ENCODE measurements around the gene GSK3A.
A peak's percentile ranks its signal among the peaks of the same experiment; 100 is the strongest.

Gene GSK3A

DNA sequence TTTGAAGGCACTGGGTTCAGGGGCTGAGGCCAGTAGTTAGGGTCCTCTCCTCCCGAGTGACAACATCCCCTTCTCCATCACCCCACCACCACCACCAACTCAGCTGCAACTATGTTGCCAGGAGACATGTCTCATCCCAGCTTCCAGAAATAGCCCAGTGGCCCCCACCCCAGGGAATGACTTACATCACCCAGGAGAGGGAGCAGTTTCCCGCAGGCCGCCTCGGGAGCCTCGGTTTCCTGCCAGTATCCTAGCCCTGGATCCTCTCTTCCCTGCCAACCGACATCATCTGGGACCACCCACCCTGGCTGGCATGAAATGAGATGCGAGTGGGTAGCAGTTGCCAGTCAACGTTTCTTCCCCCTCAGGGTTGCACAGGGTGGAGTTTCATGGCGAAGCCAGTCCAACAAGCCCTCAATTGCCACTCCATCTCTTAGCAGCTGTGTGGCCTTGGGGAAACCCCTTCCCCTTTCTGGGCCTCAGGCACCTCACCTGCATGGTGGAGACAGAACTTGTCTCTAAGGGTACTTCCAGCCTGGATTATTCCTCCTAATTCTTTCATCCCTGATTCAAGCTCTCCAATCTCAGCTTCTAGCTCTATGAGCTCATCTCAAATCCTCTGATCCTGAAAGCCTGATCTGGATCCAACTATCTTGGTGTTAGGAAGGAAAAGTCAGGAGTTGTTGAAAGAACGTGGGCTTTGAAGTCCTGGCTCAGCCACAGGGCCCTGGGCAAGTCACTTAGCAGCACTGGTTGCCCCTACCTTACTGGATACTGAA lies 3.9 kb upstream of the GSK3A start:
- Histone ChIP-seq H3K4me2 (ENCODE audit: low read depth, low read length, poor library complexity, severe bottlenecking) (no peak overlapping the region), H3K9ac (ENCODE audit: low read depth, low read length, poor library complexity, severe bottlenecking) (no peak overlapping the region), H3K36me3 (ENCODE audit: insufficient read depth, low read length) (no peaks in the 10 kb centered on the region), H3F3A (ENCODE audit: low read depth) (no peaks in the 10 kb centered on the region), H3K4me3 (ENCODE audit: low read length, poor library complexity, severe bottlenecking) (no peak overlapping the region), H3K4me1 (ENCODE audit: insufficient read depth, low read length, poor library complexity, severe bottlenecking) (peaks cover 12% of the 10 kb centered on the region), H3K79me2 (ENCODE audit: insufficient read depth, low read length) (peaks cover 19% of the 10 kb centered on the region), H3K9me3 (ENCODE audit: insufficient read depth, low read depth, low read length) (no peaks in the 10 kb centered on the region), H2AFZ (ENCODE audit: low read length) (no peak overlapping the region), H3K27me3 (ENCODE audit: insufficient read depth, low read length, poor library complexity, severe bottlenecking) (no peaks in the 10 kb centered on the region), H4K20me1 (ENCODE audit: insufficient read depth, low read length, poor library complexity, severe bottlenecking) (no peaks in the 10 kb centered on the region), H3K9me2 (replicated peaks; ENCODE audit: low read depth, low read length) (no peaks in the 10 kb centered on the region)
- TF ChIP-seq, protein P1, sequence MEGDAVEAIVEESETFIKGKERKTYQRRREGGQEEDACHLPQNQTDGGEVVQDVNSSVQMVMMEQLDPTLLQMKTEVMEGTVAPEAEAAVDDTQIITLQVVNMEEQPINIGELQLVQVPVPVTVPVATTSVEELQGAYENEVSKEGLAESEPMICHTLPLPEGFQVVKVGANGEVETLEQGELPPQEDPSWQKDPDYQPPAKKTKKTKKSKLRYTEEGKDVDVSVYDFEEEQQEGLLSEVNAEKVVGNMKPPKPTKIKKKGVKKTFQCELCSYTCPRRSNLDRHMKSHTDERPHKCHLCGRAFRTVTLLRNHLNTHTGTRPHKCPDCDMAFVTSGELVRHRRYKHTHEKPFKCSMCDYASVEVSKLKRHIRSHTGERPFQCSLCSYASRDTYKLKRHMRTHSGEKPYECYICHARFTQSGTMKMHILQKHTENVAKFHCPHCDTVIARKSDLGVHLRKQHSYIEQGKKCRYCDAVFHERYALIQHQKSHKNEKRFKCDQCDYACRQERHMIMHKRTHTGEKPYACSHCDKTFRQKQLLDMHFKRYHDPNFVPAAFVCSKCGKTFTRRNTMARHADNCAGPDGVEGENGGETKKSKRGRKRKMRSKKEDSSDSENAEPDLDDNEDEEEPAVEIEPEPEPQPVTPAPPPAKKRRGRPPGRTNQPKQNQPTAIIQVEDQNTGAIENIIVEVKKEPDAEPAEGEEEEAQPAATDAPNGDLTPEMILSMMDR (conservative IDR thresholded peaks at IDR 0.05; ENCODE audit: low read length), result no peak
- no peak for TF ChIP-seq EZH2phosphoT487 (IDR thresholded peaks at IDR 0.05; ENCODE audit: borderline replicate concordance)

DNA sequence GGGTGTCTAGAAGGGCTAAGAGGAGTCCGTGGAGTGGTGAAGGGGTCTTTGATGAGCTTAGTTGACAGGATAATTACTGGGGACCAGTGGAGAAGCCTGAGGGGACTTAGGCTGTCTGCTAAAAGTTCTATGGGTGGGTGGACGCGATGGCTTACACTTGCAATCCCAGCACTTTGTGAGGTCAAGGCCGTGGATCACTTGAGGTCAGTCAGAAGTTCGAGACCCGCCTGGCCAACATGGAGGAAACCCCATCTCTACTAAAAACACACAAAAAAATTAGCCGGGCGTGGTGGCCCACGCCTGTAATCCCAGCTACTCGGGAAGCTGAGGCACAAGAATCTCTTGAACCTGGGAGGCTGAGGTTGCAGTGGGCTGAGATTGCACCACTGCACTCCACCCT lies 2.8 kb upstream of the GSK3A start:
- Histone ChIP-seq H3K79me2 (ENCODE audit: insufficient read depth, low read length) (peaks cover 26% of the 10 kb centered on the region), H3K9me2 (replicated peaks; ENCODE audit: low read depth, low read length) (no peaks in the 10 kb centered on the region), H3K4me2 (ENCODE audit: low read depth, low read length, poor library complexity, severe bottlenecking) (peak overlapping the region; percentile 90), H3K9ac (ENCODE audit: low read depth, low read length, poor library complexity, severe bottlenecking) (peak overlapping the region; percentile 35), H3K9me3 (ENCODE audit: insufficient read depth, low read depth, low read length) (no peaks in the 10 kb centered on the region), H3K4me3 (ENCODE audit: low read length, poor library complexity, severe bottlenecking) (peak overlapping the region; percentile 78), H3K4me1 (ENCODE audit: insufficient read depth, low read length, poor library complexity, severe bottlenecking) (peaks cover 21% of the 10 kb centered on the region), H2AFZ (ENCODE audit: low read length) (peak overlapping the region; percentile 74), H3F3A (ENCODE audit: low read depth) (no peaks in the 10 kb centered on the region), H3K27me3 (ENCODE audit: insufficient read depth, low read length, poor library complexity, severe bottlenecking) (no peaks in the 10 kb centered on the region), H4K20me1 (ENCODE audit: insufficient read depth, low read length, poor library complexity, severe bottlenecking) (peaks cover 6% of the 10 kb centered on the region), H3K36me3 (ENCODE audit: insufficient read depth, low read length) (no peaks in the 10 kb centered on the region)
- TF ChIP-seq, protein P1 (conservative IDR thresholded peaks at IDR 0.05; ENCODE audit: low read length), result no peak
- TF ChIP-seq EZH2phosphoT487 (IDR thresholded peaks at IDR 0.05; ENCODE audit: borderline replicate concordance), result no peak

DNA sequence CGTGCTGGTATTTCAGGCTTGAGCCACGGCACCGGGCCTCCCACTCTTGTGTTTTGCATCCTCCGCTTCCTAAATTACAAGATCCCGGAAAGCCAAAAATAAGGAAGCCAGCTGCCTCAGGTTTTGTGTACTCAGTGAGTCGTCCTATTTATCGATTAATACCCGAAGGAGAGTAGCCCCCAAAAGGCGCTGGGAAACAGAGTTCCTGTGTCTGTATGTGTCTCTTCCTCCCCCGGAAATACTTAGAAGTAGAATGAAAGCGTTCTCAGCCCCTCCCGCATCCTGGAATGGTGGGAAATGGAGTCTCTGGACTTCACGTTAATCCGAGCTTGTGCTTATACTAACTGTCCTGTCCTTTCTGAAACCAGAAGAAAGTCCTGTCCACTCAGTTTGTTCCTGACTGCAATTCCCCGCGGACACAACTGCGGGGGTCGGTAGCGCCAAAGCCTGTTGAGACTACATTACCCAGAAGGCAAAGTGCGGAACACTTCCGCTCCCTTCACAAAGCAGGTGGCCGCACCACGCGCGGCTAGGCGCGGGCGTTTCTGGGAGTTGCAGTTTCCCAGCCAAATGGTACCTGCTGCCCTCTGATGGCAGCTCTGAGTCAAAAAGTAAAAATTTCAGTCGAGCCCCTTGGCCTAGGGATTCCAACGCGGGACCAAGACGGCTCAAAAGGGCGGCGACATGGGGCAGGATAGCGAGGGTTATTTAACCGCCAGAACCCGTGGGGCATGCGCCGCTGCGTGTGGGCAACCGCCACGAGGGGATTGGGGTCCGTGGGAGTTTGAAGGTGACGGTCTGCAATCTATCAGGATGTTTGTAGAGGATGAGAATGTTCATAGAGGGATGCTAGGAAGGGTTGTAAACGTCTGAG lies 2.2 kb upstream of the GSK3A start:
- TF ChIP-seq, protein P1 (conservative IDR thresholded peaks at IDR 0.05; ENCODE audit: low read length), result peak; percentile 77
- TF ChIP-seq EZH2phosphoT487 (IDR thresholded peaks at IDR 0.05; ENCODE audit: borderline replicate concordance), result no peak
- Histone ChIP-seq H3F3A (ENCODE audit: low read depth) (no peaks in the 10 kb centered on the region), H3K4me3 (ENCODE audit: low read length, poor library complexity, severe bottlenecking) (peak overlapping the region; percentile 78), H2AFZ (ENCODE audit: low read length) (peak overlapping the region; percentile 90), H3K9ac (ENCODE audit: low read depth, low read length, poor library complexity, severe bottlenecking) (peak overlapping the region; percentile 81), H3K27me3 (ENCODE audit: insufficient read depth, low read length, poor library complexity, severe bottlenecking) (no peaks in the 10 kb centered on the region), H3K9me2 (replicated peaks; ENCODE audit: low read depth, low read length) (no peaks in the 10 kb centered on the region), H3K79me2 (ENCODE audit: insufficient read depth, low read length) (peaks cover 26% of the 10 kb centered on the region), H3K9me3 (ENCODE audit: insufficient read depth, low read depth, low read length) (no peaks in the 10 kb centered on the region), H3K4me1 (ENCODE audit: insufficient read depth, low read length, poor library complexity, severe bottlenecking) (peaks cover 25% of the 10 kb centered on the region), H3K4me2 (ENCODE audit: low read depth, low read length, poor library complexity, severe bottlenecking) (peak overlapping the region; percentile 90), H3K36me3 (ENCODE audit: insufficient read depth, low read length) (no peaks in the 10 kb centered on the region), H4K20me1 (ENCODE audit: insufficient read depth, low read length, poor library complexity, severe bottlenecking) (peaks cover 8% of the 10 kb centered on the region)
